AG10803 (cell line): ENCODE measurements around the gene MALRD1.

Source experiments
- DNase-seq: peaks from one replicate; pipeline ENCODE4 v3.0.0; 2010; ENCODE audit warnings: low read depth
- H3K4me3 ChIP-seq: 2 replicates; pipeline ENCODE4 v1.5.1; 2011; ENCODE audit warnings: mild to moderate bottlenecking, low read length, control low read depth
- CTCF ChIP-seq: conservative IDR thresholded peaks from 2 replicates; pipeline ENCODE4 v1.5.1; 2011; ENCODE audit warnings: mild to moderate bottlenecking, low read length, control low read depth, inconsistent platforms

The MALRD1 gene

GRCh38 chr10:19024611-19025010 lies 24.0 kb upstream of the MALRD1 start:
- DNase-seq: no peak
- TF ChIP-seq CTCF: no peak
- H3K4me3 ChIP-seq: no peak overlapping the region

- no peak overlapping the region for H3K4me3 ChIP-seq
- TF ChIP-seq CTCF: no peak
- DNase-seq: no peak
These were observed 16.8 kb upstream of the MALRD1 start for GRCh38 chr10:19031763-19032162.

GRCh38 chr10:19033741-19034140 lies 14.9 kb upstream of the MALRD1 start:
- no peak for DNase-seq
- no peak overlapping the region for H3K4me3 ChIP-seq
- TF ChIP-seq CTCF: no peak

- no peak for DNase-seq
- H3K4me3 ChIP-seq: no peak overlapping the region
- no peak for TF ChIP-seq CTCF
These were observed 7.4 kb upstream of the MALRD1 start for GRCh38 chr10:19041171-19041570.

GRCh38 chr10:19043431-19043830 lies 5.2 kb upstream of the MALRD1 start:
- no peak for DNase-seq
- H3K4me3 ChIP-seq: no peak overlapping the region
- TF ChIP-seq CTCF: no peak

- no peak for TF ChIP-seq CTCF
- no peak for DNase-seq
- H3K4me3 ChIP-seq: no peak overlapping the region
These were observed 1.9 kb upstream of the MALRD1 start for GRCh38 chr10:19046679-19047078.

- DNase-seq: no peak
These were observed 290 bp downstream of the MALRD1 start for GRCh38 chr10:19048891-19049290.

More at GRCh38 chr10:19048891-19049290, 290 bp downstream of the MALRD1 start:
- H3K4me3 ChIP-seq: no peak overlapping the region
- no peak for TF ChIP-seq CTCF
